ENCODE data around the gene SARDH. TPM values are rescaled to one million over a fixed set of nuclear protein-coding genes. Genes with fewer than 3 reads are reported as not detected.

Gene SARDH
- total and polyA plus RNA-seq, 2 donors (not counting 3 experiments of a cell fraction or from before 2014, with no cell fraction given): 0.19 to 0.44 TPM

- POLR2A ChIA-PET: no interaction called here
- no TSS peak for BruUV-seq (replicated peaks)
- intact Hi-C loops (cut with micrococcal nuclease): no loop called here
- Histone ChIP-seq H3K79me2 (ENCODE audit: control insufficient read depth, insufficient read depth, low read length) (no peaks in the 10 kb centered on the region), H3K9me3 (replicated peaks; ENCODE audit: control insufficient read depth, insufficient read depth, low read length) (no peaks in the 10 kb centered on the region), H3K4me3 (replicated peaks in 1 of 3; ENCODE audit: insufficient read depth in 1 of 3, low read depth in 1 of 3, low read length in 3 of 3) (no peak overlapping the region), H3K36me3 (ENCODE audit: control insufficient read depth in 2 of 2, extremely low read depth in 1 of 2, insufficient read depth in 2 of 2, low read length in 2 of 2) (no peaks in the 10 kb centered on the region), H3K4me2 (ENCODE audit: insufficient read depth, low read length) (no peak overlapping the region), H3K9me1 (replicated peaks; ENCODE audit: control insufficient read depth, extremely low read depth, insufficient read depth, low read length) (no peaks in the 10 kb centered on the region), H4K20me1 (replicated peaks; ENCODE audit: control insufficient read depth, extremely low read depth, insufficient read depth, low read length) (no peaks in the 10 kb centered on the region), H3K4me1 (ENCODE audit: control insufficient read depth, extremely low read depth, insufficient read depth, low read length) (peaks cover 6% of the 10 kb centered on the region), H3K27ac (ENCODE audit: insufficient read depth, low read depth, low read length) (no peak overlapping the region), H2AFZ (ENCODE audit: low read depth, low read length) (peak overlapping the region; percentile 72), H3K27me3 (ENCODE audit: control insufficient read depth in 2 of 2, insufficient read depth in 2 of 2, low read length in 2 of 2) (no peaks in the 10 kb centered on the region), H3K9ac (replicated peaks; ENCODE audit: extremely low read depth, insufficient read depth, low read length) (peak overlapping the region; percentile 9)
- FAIRE-seq (no peak), DNase-seq (ENCODE audit: low read depth, low spot score) (no peak)
- dilution Hi-C loops (cut with MboI; ENCODE audit: extremely low pct_ligation_motif_present, low sequenced_read_pairs): no loop called here
- CTCF ChIA-PET: no interaction called here
- TF ChIP-seq MYC (IDR thresholded peaks at IDR 0.05; ENCODE audit: low read depth, low read length) (no peak), CTCF (IDR thresholded peaks at IDR 0.05; ENCODE audit: extremely low read depth in 1 of 2, insufficient read depth in 1 of 2, low read depth in 1 of 2, low read length in 2 of 2) (no peak), GATA2 (IDR thresholded peaks at IDR 0.05; ENCODE audit: insufficient read depth, insufficient read length, low read depth, low read length) (no peak), POLR2AphosphoS5 (IDR thresholded peaks at IDR 0.05; ENCODE audit: insufficient read depth, low read depth, low read length) (no peak), EZH2 (IDR thresholded peaks at IDR 0.05; ENCODE audit: borderline replicate concordance, low read depth, low read length, severe bottlenecking) (no peak), FOS (IDR thresholded peaks at IDR 0.05; ENCODE audit: borderline replicate concordance, insufficient read depth, low read length) (no peak), MAX (IDR thresholded peaks at IDR 0.05; ENCODE audit: insufficient read depth, insufficient read length) (no peak), POLR2A (IDR thresholded peaks at IDR 0.05; ENCODE audit: low read depth, low read length) (no peak)
These were observed 54.5 kb downstream of the SARDH start for GRCh38 chr9:133683586-133684120.
